Loucy (cell line): ENCODE results near the gene MTURN.

Experiments
- H2AFZ ChIP-seq: fragments of 200-600 bp; sonication (generic); 2 replicates; pipeline ENCODE4 v1.6.0; 2016; ENCODE audit warnings: antibody characterized with exemption, mild to moderate bottlenecking, low read length, moderate library complexity
- H3F3A ChIP-seq: fragments of 200-600 bp; 2 replicates; pipeline ENCODE4 v1.6.0; 2016; ENCODE audit warnings: antibody characterized with exemption, low read depth, mild to moderate bottlenecking
- H3K27me3 ChIP-seq: fragments of 200-600 bp; sonication (generic); 2 replicates; pipeline ENCODE4 v1.6.1; 2014; ENCODE audit warnings: low read length, mild to moderate bottlenecking; ENCODE audit not compliant: insufficient read depth, poor library complexity, severe bottlenecking
- H3K36me3 ChIP-seq: fragments of 200-600 bp; sonication (generic); 2 replicates; pipeline ENCODE4 v1.6.1; 2016; ENCODE audit warnings: low read length; ENCODE audit not compliant: insufficient read depth
- H3K4me1 ChIP-seq: fragments of 200-600 bp; sonication (generic); 2 replicates; pipeline ENCODE4 v1.5.1; 2014; ENCODE audit warnings: low read length, mild to moderate bottlenecking; ENCODE audit not compliant: insufficient read depth, poor library complexity, severe bottlenecking
- H3K4me2 ChIP-seq: fragments of 200-600 bp; sonication (generic); 2 replicates; pipeline ENCODE4 v1.6.0; 2014; ENCODE audit warnings: antibody characterized with exemption, low read length, low read depth, mild to moderate bottlenecking; ENCODE audit not compliant: poor library complexity, severe bottlenecking
- H3K4me3 ChIP-seq: fragments of 200-600 bp; sonication (generic); 2 replicates; pipeline ENCODE4 v1.5.1; 2014; ENCODE audit warnings: low read length, mild to moderate bottlenecking, mixed read lengths; ENCODE audit not compliant: poor library complexity, severe bottlenecking
- H3K79me2 ChIP-seq: fragments of 200-600 bp; sonication (generic); 2 replicates; pipeline ENCODE4 v1.6.1; 2014; ENCODE audit warnings: low read length; ENCODE audit not compliant: insufficient read depth
- H3K9ac ChIP-seq: fragments of 200-600 bp; sonication (generic); 2 replicates; pipeline ENCODE4 v1.6.0; 2014; ENCODE audit warnings: mild to moderate bottlenecking, low read depth, low read length, moderate library complexity; ENCODE audit not compliant: poor library complexity, severe bottlenecking
- H3K9me2 ChIP-seq: fragments of 200-600 bp; sonication (generic); replicated peaks from 2 replicates; pipeline ENCODE4 v1.6.1; 2016; ENCODE audit warnings: low read depth, low read length, mixed read lengths
- H3K9me3 ChIP-seq: fragments of 200-600 bp; sonication (generic); 2 replicates; pipeline ENCODE4 v1.6.1; 2014; ENCODE audit warnings: mild to moderate bottlenecking, antibody characterized with exemption, low read length, low read depth; ENCODE audit not compliant: insufficient read depth
- H4K20me1 ChIP-seq: fragments of 200-600 bp; sonication (generic); 2 replicates; pipeline ENCODE4 v1.6.0; 2014; ENCODE audit warnings: antibody characterized with exemption, low read length, mild to moderate bottlenecking; ENCODE audit not compliant: insufficient read depth, poor library complexity, severe bottlenecking
- EZH2phosphoT487 ChIP-seq: fragments of 200-600 bp; IDR thresholded peaks from 2 replicates; pipeline ENCODE4 v1.6.1; 2018; ENCODE audit warnings: antibody characterized with exemption, mild to moderate bottlenecking, moderate library complexity, borderline replicate concordance
- TF ChIP-seq, protein P1 (sequence below): fragments of 200-600 bp; sonication (generic); conservative IDR thresholded peaks from 2 replicates; pipeline ENCODE4 v1.5.1; 2014; ENCODE audit warnings: mild to moderate bottlenecking, antibody characterized with exemption, low read length

Gene MTURN

DNA sequence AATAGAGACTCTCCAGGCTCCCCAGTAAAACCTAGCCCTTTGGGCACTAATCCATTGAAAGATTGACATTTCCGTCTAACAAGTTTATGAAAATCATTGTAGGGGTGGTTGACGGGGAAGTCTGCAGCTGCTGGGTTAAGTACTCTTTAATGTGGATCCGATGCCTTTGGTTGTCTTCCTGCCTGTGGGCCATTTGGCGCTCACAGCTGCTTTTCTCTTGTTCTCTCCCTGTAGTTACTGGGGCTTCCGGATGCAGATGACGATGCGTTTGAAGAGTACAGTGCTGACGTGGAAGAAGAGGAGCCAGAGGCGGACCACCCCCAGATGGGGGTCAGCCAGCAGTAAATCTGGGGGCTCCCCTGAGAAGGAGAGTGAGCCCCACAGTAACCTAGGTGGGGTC is 22.4 kb downstream of the MTURN start:
- H3K4me3 ChIP-seq, result peak overlapping the region; percentile 58
- no peaks in the 10 kb centered on the region for H3K9me2 ChIP-seq
- no peak for TF ChIP-seq EZH2phosphoT487
- TF ChIP-seq, protein P1, sequence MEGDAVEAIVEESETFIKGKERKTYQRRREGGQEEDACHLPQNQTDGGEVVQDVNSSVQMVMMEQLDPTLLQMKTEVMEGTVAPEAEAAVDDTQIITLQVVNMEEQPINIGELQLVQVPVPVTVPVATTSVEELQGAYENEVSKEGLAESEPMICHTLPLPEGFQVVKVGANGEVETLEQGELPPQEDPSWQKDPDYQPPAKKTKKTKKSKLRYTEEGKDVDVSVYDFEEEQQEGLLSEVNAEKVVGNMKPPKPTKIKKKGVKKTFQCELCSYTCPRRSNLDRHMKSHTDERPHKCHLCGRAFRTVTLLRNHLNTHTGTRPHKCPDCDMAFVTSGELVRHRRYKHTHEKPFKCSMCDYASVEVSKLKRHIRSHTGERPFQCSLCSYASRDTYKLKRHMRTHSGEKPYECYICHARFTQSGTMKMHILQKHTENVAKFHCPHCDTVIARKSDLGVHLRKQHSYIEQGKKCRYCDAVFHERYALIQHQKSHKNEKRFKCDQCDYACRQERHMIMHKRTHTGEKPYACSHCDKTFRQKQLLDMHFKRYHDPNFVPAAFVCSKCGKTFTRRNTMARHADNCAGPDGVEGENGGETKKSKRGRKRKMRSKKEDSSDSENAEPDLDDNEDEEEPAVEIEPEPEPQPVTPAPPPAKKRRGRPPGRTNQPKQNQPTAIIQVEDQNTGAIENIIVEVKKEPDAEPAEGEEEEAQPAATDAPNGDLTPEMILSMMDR, result no peak
- peaks cover 45% of the 10 kb centered on the region for H3K4me1 ChIP-seq
- no peaks in the 10 kb centered on the region for H4K20me1 ChIP-seq
- H3K79me2 ChIP-seq, result no peaks in the 10 kb centered on the region
- H3K36me3 ChIP-seq, result no peaks in the 10 kb centered on the region
- no peaks in the 10 kb centered on the region for H3K9me3 ChIP-seq
- peak overlapping the region; percentile 54; the same call in 1 of the 2 replicates for H2AFZ ChIP-seq
- peak overlapping the region; percentile 39 for H3K9ac ChIP-seq
- H3F3A ChIP-seq, result no peaks in the 10 kb centered on the region
- H3K4me2 ChIP-seq, result peak overlapping the region; percentile 69
- H3K27me3 ChIP-seq, result no peaks in the 10 kb centered on the region

DNA sequence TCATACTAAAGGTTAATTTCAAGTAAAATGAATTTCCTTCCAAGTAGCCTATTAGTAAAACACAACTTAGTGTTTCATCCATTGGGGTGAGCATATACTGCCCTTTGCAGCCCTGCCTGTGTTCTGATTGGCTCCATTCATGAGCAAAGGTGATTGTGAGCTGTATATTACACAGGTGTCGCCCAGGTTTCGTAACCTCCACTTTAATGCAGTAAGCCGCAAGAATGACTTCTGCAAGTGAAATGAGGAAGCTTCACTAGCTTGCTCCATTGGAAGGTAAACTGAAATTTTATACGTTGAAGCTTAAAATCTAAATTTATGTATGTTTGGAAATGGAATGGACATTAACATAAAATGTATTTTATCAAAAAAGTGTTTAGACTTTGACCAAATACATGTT is 24.4 kb downstream of the MTURN start:
- no peaks in the 10 kb centered on the region for H3K79me2 ChIP-seq
- peaks cover 64% of the 10 kb centered on the region for H3K4me1 ChIP-seq
- no peaks in the 10 kb centered on the region for H3K27me3 ChIP-seq
- H3K4me3 ChIP-seq, result peak overlapping the region; percentile 24
- no peaks in the 10 kb centered on the region for H3K36me3 ChIP-seq
- no peak for TF ChIP-seq EZH2phosphoT487
- TF ChIP-seq, protein P1, result no peak
- H2AFZ ChIP-seq, result peak overlapping the region; percentile 58; the same call in 1 of the 2 replicates
- H3F3A ChIP-seq, result no peaks in the 10 kb centered on the region
- no peaks in the 10 kb centered on the region for H3K9me3 ChIP-seq
- H3K4me2 ChIP-seq, result peak overlapping the region; percentile 41
- H3K9ac ChIP-seq, result peak overlapping the region; percentile 6
- H3K9me2 ChIP-seq, result no peaks in the 10 kb centered on the region
- no peaks in the 10 kb centered on the region for H4K20me1 ChIP-seq

DNA sequence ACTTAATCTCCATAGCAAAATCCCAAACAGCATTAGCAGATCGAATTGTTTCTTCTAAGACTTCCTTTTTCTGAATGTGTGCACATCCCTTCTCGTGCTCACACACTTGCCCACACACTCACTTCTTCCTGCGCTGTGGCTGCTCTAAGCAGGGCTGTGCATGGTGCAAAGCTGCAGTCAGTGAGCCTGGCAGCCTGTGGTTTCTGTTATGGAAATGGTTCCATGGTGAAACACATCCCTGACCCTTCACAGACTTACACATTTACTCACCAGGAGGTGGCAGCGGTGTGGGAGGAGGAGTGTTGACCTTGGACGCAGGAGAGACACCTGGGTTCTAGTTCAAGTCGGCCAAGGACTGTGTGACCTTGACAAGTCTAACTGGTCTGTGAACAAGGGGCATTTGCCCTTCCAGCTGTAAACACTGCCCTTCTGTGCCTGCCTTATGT is 24.9 kb downstream of the MTURN start:
- H3K4me2 ChIP-seq, result peak overlapping the region; percentile 41

More for the DNA sequence above, 24.9 kb downstream of the MTURN start:
- Histone ChIP-seq H3F3A (no peaks in the 10 kb centered on the region), H3K9ac (peak overlapping the region; percentile 6), H3K36me3 (no peaks in the 10 kb centered on the region), H3K79me2 (no peaks in the 10 kb centered on the region), H4K20me1 (no peaks in the 10 kb centered on the region), H3K4me1 (peaks cover 67% of the 10 kb centered on the region), H3K27me3 (no peaks in the 10 kb centered on the region), H3K9me3 (no peaks in the 10 kb centered on the region), H3K4me3 (peak overlapping the region; percentile 24), H3K9me2 (no peaks in the 10 kb centered on the region), H2AFZ (peak overlapping the region; percentile 58; the same call in 1 of the 2 replicates)
- TF ChIP-seq, protein P1, result peak; percentile 63
- TF ChIP-seq EZH2phosphoT487, result no peak
